Measurements from ENCODE around the gene SETDB2. TPM values are rescaled to one million over a fixed set of nuclear protein-coding genes. Genes with fewer than 3 reads are reported as not detected.

SETDB2 gene
- total RNA-seq, 1 donor from 2014 or later = 25.1 TPM

GRCh38 chr13:49428041-49428763, 15.9 kb upstream of the SETDB2 start:
- Mint-ChIP-seq H3K27ac (no peak overlapping the region), H3K27me3 (no peaks in the 10 kb centered on the region), H3K9me3 (no peaks in the 10 kb centered on the region), H3K36me3 (ENCODE audit: low read depth) (peaks cover 11% of the 10 kb centered on the region), H3K4me3 (no peak overlapping the region), H3K4me1 (no peaks in the 10 kb centered on the region)
- ChIA-PET CTCF (no interaction called here), POLR2A (interaction anchor here (1.5 kb wide), 1 partner anchor 16 kb away, joined by 5 read pairs; the partner anchor contains the start of genes CAB39L and SETDB2)
- ATAC-seq (ENCODE audit: low read depth) = no peak
- TF ChIP-seq, protein P1, sequence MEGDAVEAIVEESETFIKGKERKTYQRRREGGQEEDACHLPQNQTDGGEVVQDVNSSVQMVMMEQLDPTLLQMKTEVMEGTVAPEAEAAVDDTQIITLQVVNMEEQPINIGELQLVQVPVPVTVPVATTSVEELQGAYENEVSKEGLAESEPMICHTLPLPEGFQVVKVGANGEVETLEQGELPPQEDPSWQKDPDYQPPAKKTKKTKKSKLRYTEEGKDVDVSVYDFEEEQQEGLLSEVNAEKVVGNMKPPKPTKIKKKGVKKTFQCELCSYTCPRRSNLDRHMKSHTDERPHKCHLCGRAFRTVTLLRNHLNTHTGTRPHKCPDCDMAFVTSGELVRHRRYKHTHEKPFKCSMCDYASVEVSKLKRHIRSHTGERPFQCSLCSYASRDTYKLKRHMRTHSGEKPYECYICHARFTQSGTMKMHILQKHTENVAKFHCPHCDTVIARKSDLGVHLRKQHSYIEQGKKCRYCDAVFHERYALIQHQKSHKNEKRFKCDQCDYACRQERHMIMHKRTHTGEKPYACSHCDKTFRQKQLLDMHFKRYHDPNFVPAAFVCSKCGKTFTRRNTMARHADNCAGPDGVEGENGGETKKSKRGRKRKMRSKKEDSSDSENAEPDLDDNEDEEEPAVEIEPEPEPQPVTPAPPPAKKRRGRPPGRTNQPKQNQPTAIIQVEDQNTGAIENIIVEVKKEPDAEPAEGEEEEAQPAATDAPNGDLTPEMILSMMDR (IDR thresholded peaks at IDR 0.05) = no peak
- no peak for DNase-seq
- intact Hi-C loops (cut with micrococcal nuclease) = no loop called here

GRCh38 chr13:49429121-49429520, 15.0 kb upstream of the SETDB2 start:
- H3K27me3 Mint-ChIP-seq = no peaks in the 10 kb centered on the region
- DNase-seq = no peak
- H3K9me3 Mint-ChIP-seq = no peaks in the 10 kb centered on the region
- CTCF ChIA-PET = no interaction called here
- intact Hi-C loops (cut with micrococcal nuclease) = no loop called here
- H3K36me3 Mint-ChIP-seq (ENCODE audit: low read depth) = peaks cover 17% of the 10 kb centered on the region
- no peak overlapping the region for H3K27ac Mint-ChIP-seq
- no peaks in the 10 kb centered on the region for H3K4me1 Mint-ChIP-seq
- TF ChIP-seq, protein P1 (IDR thresholded peaks at IDR 0.05) = no peak
- POLR2A ChIA-PET = interaction anchor here (1.5 kb wide), 1 partner anchor 15 kb away, joined by 5 read pairs; the partner anchor contains the start of genes CAB39L and SETDB2
- H3K4me3 Mint-ChIP-seq = no peak overlapping the region
- ATAC-seq (ENCODE audit: low read depth) = no peak

GRCh38 chr13:49435992-49436391, 8.1 kb upstream of the SETDB2 start:
- CTCF ChIA-PET = no interaction called here

GRCh38 chr13:49436890-49437289, 7.2 kb upstream of the SETDB2 start:
- Mint-ChIP-seq H3K36me3 (ENCODE audit: low read depth) (peaks cover 14% of the 10 kb centered on the region), H3K27ac (no peak overlapping the region), H3K4me1 (peaks cover 18% of the 10 kb centered on the region), H3K9me3 (no peaks in the 10 kb centered on the region), H3K4me3 (no peak overlapping the region), H3K27me3 (no peaks in the 10 kb centered on the region)
- ChIA-PET CTCF (no interaction called here), POLR2A (interaction anchor here (0.7 to 1.2 kb wide), 2 partner anchors 18 to 59 kb away, joined by 3 to 6 read pairs; partner anchors contain the start of gene PHF11)
- no peak for DNase-seq
- ATAC-seq (ENCODE audit: low read depth) = no peak
- intact Hi-C loops (cut with micrococcal nuclease) = no loop called here
- TF ChIP-seq, protein P1 (IDR thresholded peaks at IDR 0.05) = no peak

More at GRCh38 chr13:49435992-49436391, 8.1 kb upstream of the SETDB2 start:
- H3K9me3 Mint-ChIP-seq = no peaks in the 10 kb centered on the region
- POLR2A ChIA-PET = interaction anchor here (0.6 to 1.2 kb wide), 2 partner anchors 11 to 19 kb away, joined by 3 to 6 read pairs; no protein-coding TSS in a partner anchor
- DNase-seq = no peak
- H3K36me3 Mint-ChIP-seq (ENCODE audit: low read depth) = peaks cover 15% of the 10 kb centered on the region
- no peaks in the 10 kb centered on the region for H3K27me3 Mint-ChIP-seq
- peaks cover 16% of the 10 kb centered on the region for H3K4me1 Mint-ChIP-seq
- intact Hi-C loops (cut with micrococcal nuclease) = no loop called here
- H3K27ac Mint-ChIP-seq = no peak overlapping the region
- no peak overlapping the region for H3K4me3 Mint-ChIP-seq
- TF ChIP-seq, protein P1 (IDR thresholded peaks at IDR 0.05) = no peak
- no peak for ATAC-seq (ENCODE audit: low read depth)

- DNase-seq = no peak
- POLR2A ChIA-PET = no interaction called here
- CTCF ChIA-PET = no interaction called here
- no peaks in the 10 kb centered on the region for H3K9me3 Mint-ChIP-seq
- no peak overlapping the region for H3K27ac Mint-ChIP-seq
- intact Hi-C loops (cut with micrococcal nuclease) = no loop called here
- H3K4me3 Mint-ChIP-seq = no peak overlapping the region
- ATAC-seq (ENCODE audit: low read depth) = no peak
- H3K27me3 Mint-ChIP-seq = no peaks in the 10 kb centered on the region
- H3K36me3 Mint-ChIP-seq (ENCODE audit: low read depth) = peaks cover 10% of the 10 kb centered on the region
- TF ChIP-seq, protein P1 (IDR thresholded peaks at IDR 0.05) = no peak
- peaks cover 23% of the 10 kb centered on the region for H3K4me1 Mint-ChIP-seq
Measured at GRCh38 chr13:49437705-49438104, 6.4 kb upstream of the SETDB2 start.

Data from activated B cell treated with CpG ODN at 0.5 μM for 24 hours (primary cell).